Right lobe of liver (tissue), 6 donors: Measurements from ENCODE around the gene MX2. TPM values are rescaled to one million over a fixed set of nuclear protein-coding genes. Genes with fewer than 3 reads are reported as not detected.

Experiments
- ATAC-seq, 4 donors: fragments of 200-7000 bp; cut with Tn5 transposase; one replicate each; pipeline ENCODE4 v1.9.1; 2020; ENCODE audit warnings: mild to moderate bottlenecking in 4 of 4, moderate library complexity in 4 of 4
- DNase-seq, 3 donors: peaks; one replicate each; pipeline ENCODE4 v3.0.0-alpha.2; 2020
- H3K27ac ChIP-seq, 3 donors: fragments of 200-600 bp; one replicate each; pipeline ENCODE4 v1.8.0; 2022
- H3K27me3 ChIP-seq, 2 donors: fragments of 200-600 bp; one replicate each; pipeline ENCODE4 v1.8.0; 2022
- H3K36me3 ChIP-seq, 4 donors: fragments of 200-600 bp; sonication (generic) in 1 of 4; one replicate each; pipeline versions ENCODE4 v1.5.1 to v1.8.0; 2017 to 2022; ENCODE audit warnings: control low read depth in 1 of 4
- H3K4me1 ChIP-seq, 4 donors: fragments of 200-600 bp; sonication (generic) in 1 of 4; one replicate each; pipeline versions ENCODE4 v1.5.1 to v1.8.0; 2017 to 2022; ENCODE audit warnings: control low read depth in 1 of 4
- H3K4me3 ChIP-seq, 3 donors: fragments of 200-600 bp; one replicate each; pipeline ENCODE4 v1.8.0; 2022
- H3K9me3 ChIP-seq, 4 donors: fragments of 200-600 bp; sonication (generic) in 1 of 4; one replicate each; pipeline versions ENCODE4 v1.5.1 to v1.8.0; 2017 to 2022; ENCODE audit warnings: control low read depth in 1 of 4
- CTCF ChIP-seq, 4 donors: fragments of 200-600 bp in 3 of 4; fragments of 450-650 bp in 1 of 4; IDR thresholded peaks; one replicate each; pipeline versions ENCODE4 v1.5.1 to v1.8.0; 2016 to 2022; ENCODE audit warnings: antibody characterized with exemption in 4 of 4, mild to moderate bottlenecking in 2 of 4
- POLR2A ChIP-seq: fragments of 450-650 bp; IDR thresholded peaks from one replicate; pipeline ENCODE4 v1.6.1; 2017; ENCODE audit warnings: antibody characterized with exemption, mild to moderate bottlenecking
- WGBS: methylation state at CpG from one replicate; pipeline ENCODE4 v1.1.6; 2018; ENCODE audit warnings: low coverage, low lambda C conversion rate; ENCODE audit not compliant: insufficient coverage; ENCODE audit errors: missing lambda C conversion rate; 5-methylcytosine and 5-hydroxymethylcytosine counted together
- intact Hi-C, 2 donors: fragments of 100-400 bp; cut with DNase I; formaldehyde crosslinking; loops; one replicate each; pipeline versions ENCODE4 v1.11.2 to v1.14.1; 2022
- total RNA-seq, 6 experiments: library from RNA; depleted of rRNA in 2 of 6; stranded (reverse); fragments of >200 nt in 2 of 6; fragmentation: NEBNext Ultra II Directional in 3 of 6; extraction: Animal tissue kit (Norgen Biotek cat#: 25700) in 3 of 6; gene quantifications; one replicate each; pipeline versions ENCODE4 v1.1.0 to v1.2.4, GENCODE V29; 2016 to 2023
- donor health status: DM: no; HTN: yes; CAD: no.
- donor health status: DM: no; HTN: no; CAD: no.
- donor health status: DM: no; HTN: no; CAD: no.
- donor health status: DM: no; HTN: yes; CAD: no.
- donor health status: DM: no; HTN: yes; CAD: no.

MX2 gene
- total RNA-seq, 6 experiments from 2014 or later: 0.49 to 1.9 (median 1.5) TPM

- TF ChIP-seq CTCF (IDR thresholded peaks at IDR 0.05): no peak
- TF ChIP-seq POLR2A: no peak
- Histone ChIP-seq H3K36me3 (no peaks in the 10 kb centered on the region), H3K4me3 (no peak overlapping the region), H3K27ac (no peak overlapping the region), H3K9me3 (no peaks in the 10 kb centered on the region), H3K4me1 (no peaks in the 10 kb centered on the region), H3K27me3 (no peaks in the 10 kb centered on the region)
- intact Hi-C loops: no loop called here
- ATAC-seq (peak; percentile 29 to 80 (median 52)), DNase-seq (peak in 2 of 3 donors; percentile 60 to 65)
- WGBS: 34% methylated on average over 10 of the region's 12 CpGs
Measured at GRCh38 chr21:41366522-41367151, 4.8 kb downstream of the MX2 start.

- Histone ChIP-seq H3K4me3 (no peak overlapping the region), H3K36me3 (no peaks in the 10 kb centered on the region), H3K27me3 (no peaks in the 10 kb centered on the region), H3K4me1 (no peaks in the 10 kb centered on the region), H3K9me3 (no peaks in the 10 kb centered on the region), H3K27ac (no peak overlapping the region)
- ATAC-seq (no peak), DNase-seq (no peak)
- no peak for TF ChIP-seq CTCF (IDR thresholded peaks at IDR 0.05)
- TF ChIP-seq POLR2A: no peak
- WGBS: 61% methylated on average over 9 of the region's 9 CpGs
- intact Hi-C loops: no loop called here
Measured at GRCh38 chr21:41367301-41367944, 5.6 kb downstream of the MX2 start.

- 72% methylated on average over 10 of the region's 15 CpGs for WGBS
- Histone ChIP-seq H3K4me1 (no peaks in the 10 kb centered on the region), H3K27ac (no peak overlapping the region), H3K9me3 (no peaks in the 10 kb centered on the region), H3K4me3 (no peak overlapping the region), H3K36me3 (no peaks in the 10 kb centered on the region), H3K27me3 (no peaks in the 10 kb centered on the region)
- no peak for ATAC-seq
- intact Hi-C loops: no loop called here
- no peak for DNase-seq
- no peak for TF ChIP-seq CTCF (IDR thresholded peaks at IDR 0.05)
- no peak for TF ChIP-seq POLR2A
Measured at GRCh38 chr21:41367945-41368734, 6.3 kb downstream of the MX2 start.

- 33% methylated on average over 4 of the region's 4 CpGs for WGBS
- H3K4me1 ChIP-seq: no peaks in the 10 kb centered on the region
- intact Hi-C loops: no loop called here
- H3K9me3 ChIP-seq: no peaks in the 10 kb centered on the region
- ATAC-seq: no peak
- DNase-seq: no peak
- no peaks in the 10 kb centered on the region for H3K36me3 ChIP-seq
- no peaks in the 10 kb centered on the region for H3K27me3 ChIP-seq
- H3K4me3 ChIP-seq: no peak overlapping the region
- H3K27ac ChIP-seq: no peak overlapping the region
- no peak for TF ChIP-seq CTCF (IDR thresholded peaks at IDR 0.05)
- no peak for TF ChIP-seq POLR2A
Measured at GRCh38 chr21:41368735-41369104, 6.9 kb downstream of the MX2 start.
